C1 segment of cervical spinal cord (tissue), 14 donors: Measurements from ENCODE around the gene NBEAL2.

Experiments used
- DNase-seq, 14 donors: peaks; one replicate each; lab custom pipeline; 2025; lab: John Stamatoyannopoulos, UW

NBEAL2 gene

GRCh38 chr3:46978985-46979944 lies at the start of gene NBEAL2:
Gene NBEAL2, plus strand, starts transcription at chr3:46979666. Its CDS starts 196 bp downstream, at chr3:46979862.
- peak in 11 of 14 donors; percentile 34 to 82 (median 59) for DNase-seq

DNA sequence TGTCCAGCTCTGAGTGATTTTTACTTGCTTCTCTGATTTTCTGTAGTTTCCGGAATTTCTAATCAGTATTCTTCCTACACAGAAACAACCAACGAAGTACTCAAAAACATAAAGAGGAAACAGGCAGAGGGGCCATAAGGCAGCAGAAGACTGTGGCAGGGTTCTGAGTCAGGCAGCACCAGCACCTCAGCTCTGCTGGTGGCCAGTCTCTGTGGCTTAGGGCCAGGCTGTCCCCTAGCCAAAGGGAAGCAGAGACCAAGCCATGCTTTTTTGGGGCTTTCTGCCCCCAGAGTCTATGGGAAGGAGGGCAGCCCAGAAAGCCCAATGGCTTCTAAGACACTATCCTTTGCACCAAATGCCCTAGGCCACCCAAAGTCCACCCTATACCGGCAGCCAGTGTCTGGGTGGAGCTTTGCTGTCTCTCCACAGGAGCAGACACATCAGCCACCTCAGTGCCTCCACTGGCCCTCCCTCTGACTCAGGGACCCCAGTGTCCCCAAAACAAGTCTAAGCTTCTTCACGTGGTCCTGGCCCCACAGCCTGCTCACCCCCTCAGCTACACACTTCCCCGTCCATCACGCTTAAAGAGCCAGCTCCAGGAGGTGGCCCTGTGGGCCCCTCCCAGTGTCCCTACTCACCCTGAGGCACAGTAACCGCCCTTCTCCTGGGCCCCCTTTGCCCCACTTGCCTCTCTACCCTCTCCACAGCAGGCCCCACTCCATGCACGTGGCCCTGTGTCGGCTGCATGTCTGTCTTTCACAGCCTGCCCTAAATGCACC lies 49.1 kb upstream of the NBEAL2 start:
- DNase-seq = no peak

GRCh38 chr3:46930945-46931403 lies 48.5 kb upstream of the NBEAL2 start:
- DNase-seq = peak in 1 of 14 donors; percentile 17

- DNase-seq = no peak
These were observed 47.7 kb upstream of the NBEAL2 start for GRCh38 chr3:46931631-46932331.

GRCh38 chr3:46932455-46933225 lies 46.8 kb upstream of the NBEAL2 start:
- DNase-seq = no peak

GRCh38 chr3:46933261-46933660 lies 46.2 kb upstream of the NBEAL2 start:
- no peak for DNase-seq

GRCh38 chr3:46934072-46934471 lies 45.4 kb upstream of the NBEAL2 start:
- DNase-seq = peak in 1 of 14 donors; percentile 36

- peak in 1 of 14 donors; percentile 15 for DNase-seq
These were observed 44.8 kb upstream of the NBEAL2 start for GRCh38 chr3:46934498-46935167.

DNA sequence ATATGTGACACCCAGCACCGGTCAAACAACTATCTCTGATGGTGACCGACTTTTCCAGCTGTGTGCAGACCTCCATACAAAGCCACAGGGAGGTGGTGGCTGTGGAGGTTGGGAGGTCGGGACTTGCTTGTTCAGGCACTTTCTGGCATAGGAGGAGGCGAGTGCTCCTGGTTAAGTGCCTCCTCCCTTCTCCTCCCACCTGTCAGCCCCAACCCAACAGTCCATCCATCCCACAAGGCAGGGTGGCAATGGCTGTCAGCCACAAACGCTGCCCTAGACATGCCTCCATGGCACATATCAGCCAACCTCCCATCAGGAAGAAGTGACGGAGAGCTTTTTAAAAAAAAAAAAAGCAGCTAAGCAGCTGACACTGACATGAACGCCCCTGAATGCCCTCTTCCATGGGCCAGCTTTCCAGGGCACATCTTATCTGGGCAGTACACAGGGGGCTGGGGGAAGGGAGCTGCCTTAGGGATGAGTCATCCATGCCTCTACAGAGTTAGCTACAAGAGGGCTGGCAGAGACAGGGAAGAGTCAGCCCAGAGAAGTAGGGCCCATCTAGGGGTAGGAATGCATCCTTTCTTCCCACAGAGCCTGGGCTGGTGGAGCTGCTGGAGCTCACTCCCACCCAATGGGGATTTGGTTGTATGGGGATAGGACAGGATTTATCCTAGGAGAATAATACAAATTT lies 44.2 kb upstream of the NBEAL2 start:
- DNase-seq = peak in 4 of 14 donors; percentile 33 to 77 (median 40)

GRCh38 chr3:46935989-46936558 lies 43.4 kb upstream of the NBEAL2 start:
- no peak for DNase-seq

- DNase-seq = no peak
These were observed 42.7 kb upstream of the NBEAL2 start for GRCh38 chr3:46936733-46937250.

- no peak for DNase-seq
These were observed 41.3 kb upstream of the NBEAL2 start for GRCh38 chr3:46938118-46938517.

- no peak for DNase-seq
These were observed 39.7 kb upstream of the NBEAL2 start for GRCh38 chr3:46939578-46940445.

DNA sequence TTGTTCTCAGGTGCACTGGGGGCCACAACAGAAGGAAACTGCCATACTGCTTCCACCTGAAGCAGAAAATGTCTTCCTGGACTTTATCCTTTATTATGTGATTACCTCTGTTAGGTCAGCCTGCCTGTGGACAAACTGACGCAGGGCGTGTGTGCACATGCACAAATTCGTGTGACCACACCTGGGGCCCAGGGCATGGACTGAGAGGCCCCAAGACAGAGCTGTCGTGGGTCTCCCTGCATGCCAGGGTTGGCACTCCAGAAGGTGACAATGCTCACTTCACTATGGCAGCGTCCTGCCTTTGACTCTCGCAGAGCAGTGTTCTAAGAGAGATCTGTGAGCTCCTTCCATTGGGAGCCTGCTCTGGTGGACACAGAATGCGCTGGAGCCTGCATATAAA lies 37.4 kb upstream of the NBEAL2 start:
- no peak for DNase-seq

GRCh38 chr3:46942481-46943236 lies 36.8 kb upstream of the NBEAL2 start:
- no peak for DNase-seq

DNA sequence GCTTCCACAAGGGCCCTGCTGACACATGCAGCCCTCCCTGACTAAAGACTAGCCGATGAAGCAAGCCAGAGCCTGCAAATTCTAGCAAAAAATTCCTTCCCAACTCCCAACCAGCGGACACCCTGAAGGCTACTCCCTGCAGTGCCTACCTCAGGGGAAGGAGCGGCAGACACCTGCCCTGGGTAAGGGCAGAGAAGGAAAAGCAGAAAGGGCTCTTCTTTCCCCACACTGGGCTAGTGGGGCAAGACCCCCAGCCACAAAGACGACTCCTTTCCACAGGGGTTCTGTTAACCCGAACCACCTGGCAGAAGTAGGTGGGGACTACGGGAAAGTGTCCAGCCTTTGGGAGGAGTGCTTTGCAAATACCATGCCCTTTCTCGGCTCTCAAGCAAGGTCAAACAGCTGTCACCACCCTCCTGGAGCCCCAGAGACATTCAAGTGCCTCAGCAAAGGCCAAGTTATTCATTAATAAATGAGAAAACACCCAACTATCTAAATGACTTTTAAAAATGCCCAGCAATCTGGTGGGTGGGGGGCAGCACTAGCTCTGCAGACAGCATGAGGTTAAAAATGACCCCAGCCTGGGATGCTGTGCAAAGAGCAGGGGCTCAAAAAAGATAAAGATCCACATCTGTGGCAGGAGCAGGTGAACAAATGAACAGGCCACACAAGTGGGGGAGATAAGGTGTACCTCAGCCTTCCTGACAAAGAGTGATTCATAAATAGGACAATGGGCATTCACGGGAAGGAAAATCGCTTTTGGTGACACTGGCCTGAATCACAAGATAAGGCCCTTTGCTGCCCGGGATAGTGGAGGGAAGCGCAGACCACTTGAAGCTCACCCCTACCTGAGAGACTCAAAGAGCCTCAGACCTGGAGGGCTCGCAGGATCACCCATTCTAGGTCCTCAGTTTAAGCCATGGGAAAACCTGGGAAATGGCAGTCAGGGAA lies 36.0 kb upstream of the NBEAL2 start:
- no peak for DNase-seq
